Rectal smooth muscle tissue (tissue), 1 donor: Measurements from ENCODE around the gene RBM28.
A peak's percentile ranks its signal among the peaks of the same experiment; 100 is the strongest.

Source experiments
- H3K27ac ChIP-seq: one replicate; pipeline ENCODE4 v1.7.0; 2013; ENCODE audit warnings: low read depth, low read length, inconsistent platforms
- H3K27me3 ChIP-seq: one replicate; pipeline ENCODE4 v1.7.0; 2013; ENCODE audit warnings: low read length; ENCODE audit not compliant: control insufficient read depth, insufficient read depth
- H3K36me3 ChIP-seq: one replicate; pipeline ENCODE4 v1.7.0; 2013; ENCODE audit warnings: low read length; ENCODE audit not compliant: control insufficient read depth, insufficient read depth
- H3K4me1 ChIP-seq: one replicate; pipeline ENCODE4 v1.7.0; 2013; ENCODE audit warnings: low read length; ENCODE audit not compliant: control insufficient read depth, insufficient read depth
- H3K4me3 ChIP-seq: one replicate; pipeline ENCODE4 v1.7.0; 2013; ENCODE audit warnings: low read length
- H3K9ac ChIP-seq: one replicate; pipeline ENCODE4 v1.7.0; 2013; ENCODE audit warnings: low read length

Gene RBM28

GRCh38 chr7:128364166-128364870 lies 20.6 kb upstream of the RBM28 start:
- Histone ChIP-seq H3K4me3 (no peak overlapping the region), H3K4me1 (no peaks in the 10 kb centered on the region), H3K9ac (no peak overlapping the region), H3K36me3 (no peaks in the 10 kb centered on the region), H3K27ac (no peak overlapping the region), H3K27me3 (peaks cover 3% of the 10 kb centered on the region)

- Histone ChIP-seq H3K9ac (no peak overlapping the region), H3K4me3 (no peak overlapping the region), H3K4me1 (no peaks in the 10 kb centered on the region), H3K27me3 (peaks cover 3% of the 10 kb centered on the region), H3K27ac (no peak overlapping the region), H3K36me3 (no peaks in the 10 kb centered on the region)
These were observed 19.6 kb upstream of the RBM28 start for GRCh38 chr7:128363261-128363721.

DNA sequence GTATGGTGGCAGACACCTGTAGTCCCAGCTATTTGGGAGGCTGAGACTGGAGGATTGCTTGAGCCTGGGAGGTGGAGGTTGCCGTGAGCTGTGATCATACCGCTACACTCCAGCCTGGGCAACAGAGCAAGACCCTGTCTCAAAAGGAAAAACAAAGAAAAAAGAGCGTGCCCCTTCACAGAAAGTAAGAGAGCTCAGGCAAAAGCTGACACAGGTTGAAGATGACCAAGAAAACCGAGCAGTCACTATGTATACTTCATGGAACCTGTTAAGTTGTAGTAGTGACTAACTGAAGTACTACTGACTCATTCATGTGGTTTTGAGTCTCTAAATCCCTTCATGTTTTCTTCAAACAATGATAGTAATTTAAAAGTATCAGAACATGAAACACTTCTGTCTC lies 19.0 kb upstream of the RBM28 start:
- Histone ChIP-seq H3K4me1 (no peaks in the 10 kb centered on the region), H3K9ac (no peak overlapping the region), H3K27me3 (peaks cover 3% of the 10 kb centered on the region)

DNA sequence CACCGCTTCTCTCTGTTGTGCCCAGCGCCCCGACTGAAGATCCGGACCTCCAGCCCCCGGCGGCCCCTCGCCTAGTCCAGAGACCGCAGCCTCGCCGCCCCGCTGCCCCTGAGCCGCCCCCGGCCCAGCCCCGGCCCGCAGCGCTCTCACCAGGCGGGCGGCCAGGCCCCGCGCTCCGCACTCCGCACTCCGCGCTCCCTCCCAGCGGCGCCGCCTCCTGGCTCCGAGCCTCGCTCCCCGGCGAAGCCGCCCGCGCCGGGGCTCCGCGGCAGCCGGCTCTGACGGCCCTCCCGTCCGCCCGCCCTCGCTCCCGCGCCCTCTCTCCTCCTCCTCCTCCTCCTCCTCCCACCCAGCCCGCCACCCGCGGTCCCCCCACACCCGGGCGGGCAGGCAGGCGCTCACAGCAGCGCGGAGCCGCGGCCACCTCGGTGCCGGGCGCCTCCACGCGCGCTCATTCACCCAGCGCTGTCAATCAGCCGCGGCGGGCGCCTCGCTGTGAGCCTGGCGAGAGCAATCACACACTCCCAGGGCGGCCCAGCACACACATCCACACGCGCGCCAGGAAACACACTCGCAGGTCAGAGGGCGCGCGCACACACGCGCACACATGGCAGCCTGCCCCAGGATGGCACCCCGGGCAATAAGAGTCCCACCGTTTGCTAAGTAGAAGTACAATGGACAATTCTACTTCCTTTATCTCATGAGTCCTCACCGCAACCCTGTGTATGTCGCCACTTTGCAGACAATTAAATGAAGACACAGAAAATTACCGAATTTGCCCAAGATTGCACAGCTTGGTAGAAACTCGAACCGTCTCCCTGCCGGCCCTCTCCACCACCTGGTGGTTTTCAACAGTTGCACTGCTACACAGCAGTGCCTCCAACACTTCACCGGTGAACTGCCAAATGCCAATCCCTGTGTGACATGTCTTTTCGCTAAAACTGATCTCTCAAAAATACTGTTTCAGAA lies 18.0 kb upstream of the RBM28 start, which contains the start of gene PRRT4:
Gene PRRT4, minus strand, starts transcription at position 280 of the 969 bp plus-strand sequence.
- no peaks in the 10 kb centered on the region for H3K36me3 ChIP-seq
- H3K27me3 ChIP-seq = peaks cover 3% of the 10 kb centered on the region
- peak within 1 kb of the TSS; percentile 66 for H3K4me3 ChIP-seq
- H3K27ac ChIP-seq = no peak within 1 kb of the TSS
- no peaks in the 10 kb centered on the region for H3K4me1 ChIP-seq
- H3K9ac ChIP-seq = no peak within 1 kb of the TSS

More for the DNA sequence above, 19.0 kb upstream of the RBM28 start:
- Histone ChIP-seq H3K36me3 (no peaks in the 10 kb centered on the region), H3K27ac (no peak overlapping the region), H3K4me3 (no peak overlapping the region)

- H3K4me3 ChIP-seq = no peak overlapping the region
- no peaks in the 10 kb centered on the region for H3K36me3 ChIP-seq
- H3K27ac ChIP-seq = no peak overlapping the region
- peaks cover 6% of the 10 kb centered on the region for H3K27me3 ChIP-seq
- no peak overlapping the region for H3K9ac ChIP-seq
- no peaks in the 10 kb centered on the region for H3K4me1 ChIP-seq
These were observed 16.6 kb upstream of the RBM28 start for GRCh38 chr7:128360359-128360678.

GRCh38 chr7:128359939-128360338 lies 16.2 kb upstream of the RBM28 start:
- Histone ChIP-seq H3K27me3 (peaks cover 6% of the 10 kb centered on the region), H3K4me1 (no peaks in the 10 kb centered on the region), H3K27ac (no peak overlapping the region), H3K4me3 (no peak overlapping the region), H3K9ac (no peak overlapping the region), H3K36me3 (no peaks in the 10 kb centered on the region)

- H3K36me3 ChIP-seq = no peaks in the 10 kb centered on the region
- H3K27me3 ChIP-seq = peaks cover 6% of the 10 kb centered on the region
- H3K4me3 ChIP-seq = no peak overlapping the region
- no peaks in the 10 kb centered on the region for H3K4me1 ChIP-seq
- no peak overlapping the region for H3K9ac ChIP-seq
- H3K27ac ChIP-seq = no peak overlapping the region
These were observed 15.6 kb upstream of the RBM28 start for GRCh38 chr7:128359336-128359735.

DNA sequence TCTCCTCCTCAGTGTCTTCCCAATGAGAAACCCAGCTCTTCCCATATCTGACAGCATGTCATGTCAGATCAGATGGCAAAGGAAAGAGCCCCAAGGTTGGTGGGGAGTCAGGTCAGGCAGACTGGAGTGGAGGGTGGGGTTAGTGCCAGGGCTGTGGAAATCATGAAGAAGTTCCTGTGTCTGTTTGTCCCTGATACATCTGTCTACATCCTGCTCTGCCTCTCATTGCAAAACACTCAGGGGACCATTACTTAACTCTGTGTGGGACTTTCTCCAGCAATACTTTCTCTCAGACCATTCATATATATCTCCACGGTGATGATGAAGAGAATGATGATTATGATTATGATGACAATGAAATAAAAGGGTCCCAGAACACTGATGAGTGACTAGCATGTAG lies 14.5 kb upstream of the RBM28 start:
- Histone ChIP-seq H3K27ac (no peak overlapping the region), H3K36me3 (no peaks in the 10 kb centered on the region), H3K9ac (no peak overlapping the region), H3K4me1 (no peaks in the 10 kb centered on the region), H3K4me3 (no peak overlapping the region), H3K27me3 (peaks cover 12% of the 10 kb centered on the region)

GRCh38 chr7:128357217-128357613 lies 13.5 kb upstream of the RBM28 start:
- peaks cover 15% of the 10 kb centered on the region for H3K27me3 ChIP-seq
- H3K36me3 ChIP-seq = no peaks in the 10 kb centered on the region
- no peak overlapping the region for H3K27ac ChIP-seq
- H3K9ac ChIP-seq = no peak overlapping the region
- no peak overlapping the region for H3K4me3 ChIP-seq
- no peaks in the 10 kb centered on the region for H3K4me1 ChIP-seq

DNA sequence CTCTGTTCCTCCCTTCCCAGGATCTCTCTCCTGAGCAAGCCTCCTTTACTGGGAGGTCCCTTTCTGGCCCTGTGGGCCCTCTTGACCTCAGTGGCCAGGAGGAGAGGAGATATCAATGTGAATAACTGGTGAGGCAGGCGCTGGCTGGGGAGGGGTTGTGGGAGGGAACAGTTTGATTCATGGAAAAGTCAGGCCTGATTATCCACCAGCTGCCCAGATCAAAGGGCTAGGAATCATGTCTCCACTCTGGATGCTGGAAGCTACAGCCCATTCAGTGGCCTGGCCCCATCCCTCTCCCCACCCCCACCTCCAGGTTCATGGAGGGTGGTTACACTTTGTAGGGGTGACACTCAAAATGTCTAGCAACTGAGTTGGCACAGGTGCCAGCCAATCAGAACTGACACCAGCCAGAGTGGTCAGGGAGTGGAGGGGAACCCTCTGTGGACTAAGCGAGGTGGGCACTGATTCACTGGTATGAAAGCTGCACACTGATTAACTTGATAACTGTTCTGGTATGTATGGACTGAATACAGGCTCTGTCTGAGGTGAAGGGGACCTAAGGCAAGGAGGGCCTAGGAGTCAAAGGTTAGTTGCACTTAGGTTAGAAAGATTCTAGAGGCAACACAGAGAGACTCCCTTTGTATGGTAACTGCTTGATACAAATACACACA lies 13.0 kb upstream of the RBM28 start:
- Histone ChIP-seq H3K27me3 (peaks cover 12% of the 10 kb centered on the region), H3K4me3 (no peak overlapping the region), H3K36me3 (no peaks in the 10 kb centered on the region), H3K9ac (no peak overlapping the region), H3K4me1 (no peaks in the 10 kb centered on the region), H3K27ac (no peak overlapping the region)

GRCh38 chr7:128353610-128354009 lies 9.9 kb upstream of the RBM28 start:
- no peak overlapping the region for H3K4me3 ChIP-seq
- peaks cover 18% of the 10 kb centered on the region for H3K27me3 ChIP-seq
- no peaks in the 10 kb centered on the region for H3K4me1 ChIP-seq
- H3K27ac ChIP-seq = no peak overlapping the region
- no peak overlapping the region for H3K9ac ChIP-seq
- no peaks in the 10 kb centered on the region for H3K36me3 ChIP-seq

DNA sequence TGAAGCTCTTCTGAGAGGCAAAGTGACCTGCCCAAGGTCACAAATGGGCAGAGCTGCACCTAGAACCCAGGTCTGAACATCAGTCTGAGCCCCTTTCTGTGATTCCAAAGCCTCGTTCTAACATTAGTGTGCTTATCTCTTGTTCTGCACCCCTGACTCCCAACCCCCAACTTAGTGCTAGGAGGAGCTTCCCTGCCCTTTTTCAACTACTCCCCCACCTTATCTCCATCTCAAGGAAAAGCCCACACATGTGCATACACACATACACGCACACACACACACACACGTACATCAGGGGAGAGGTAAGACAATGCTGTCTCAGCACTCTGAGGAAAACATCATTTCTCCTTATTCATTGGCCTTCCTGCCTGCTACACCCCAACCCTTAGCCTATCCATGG lies 9.5 kb upstream of the RBM28 start:
- Histone ChIP-seq H3K27ac (no peak overlapping the region), H3K27me3 (peaks cover 18% of the 10 kb centered on the region), H3K4me3 (no peak overlapping the region), H3K4me1 (no peaks in the 10 kb centered on the region), H3K9ac (no peak overlapping the region), H3K36me3 (no peaks in the 10 kb centered on the region)
